LHCN-M2 (cell line): ENCODE data around the gene SCN4A. TPM values are rescaled to one million over a fixed set of nuclear protein-coding genes. Genes with fewer than 3 reads are reported as not detected.

Experiments
- DNase-seq: peaks from one replicate; pipeline ENCODE4 v3.0.0-alpha.2; 2012; ENCODE audit warnings: low read depth
- total RNA-seq: library from RNA; depleted of rRNA; stranded (reverse); fragments of >200 nt; gene quantifications from 2 replicates; pipeline ENCODE4 v1.2.3, GENCODE V29; 2014

The SCN4A gene
- total RNA-seq, 1 experiment from 2014 or later = 0.06 TPM

- DNase-seq = peak; percentile 36
Observed at GRCh38 chr17:63956296-63956920, 16.3 kb downstream of the SCN4A start.

- no peak for DNase-seq
Observed at GRCh38 chr17:63955791-63956190, 16.9 kb downstream of the SCN4A start.

DNA sequence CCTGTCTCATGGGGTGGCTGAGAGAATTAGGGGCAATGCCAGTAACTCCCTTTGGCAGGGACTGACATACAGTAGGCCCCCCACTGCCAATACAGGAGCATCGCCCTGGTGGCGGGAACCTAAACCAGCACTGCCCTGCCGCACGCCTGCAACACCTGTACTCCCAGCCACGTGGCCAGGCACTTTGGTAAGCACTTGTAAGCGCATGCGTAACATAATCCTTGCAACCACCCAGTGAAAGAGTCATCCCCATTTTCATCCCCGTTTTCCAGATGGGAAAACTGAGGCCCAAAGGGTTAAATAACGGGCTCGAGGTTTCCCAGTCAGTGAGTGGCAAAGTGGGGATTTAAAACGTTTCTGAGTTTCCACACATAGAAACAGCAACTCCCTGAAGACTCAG, 17.5 kb downstream of the SCN4A start:
- no peak for DNase-seq

DNA sequence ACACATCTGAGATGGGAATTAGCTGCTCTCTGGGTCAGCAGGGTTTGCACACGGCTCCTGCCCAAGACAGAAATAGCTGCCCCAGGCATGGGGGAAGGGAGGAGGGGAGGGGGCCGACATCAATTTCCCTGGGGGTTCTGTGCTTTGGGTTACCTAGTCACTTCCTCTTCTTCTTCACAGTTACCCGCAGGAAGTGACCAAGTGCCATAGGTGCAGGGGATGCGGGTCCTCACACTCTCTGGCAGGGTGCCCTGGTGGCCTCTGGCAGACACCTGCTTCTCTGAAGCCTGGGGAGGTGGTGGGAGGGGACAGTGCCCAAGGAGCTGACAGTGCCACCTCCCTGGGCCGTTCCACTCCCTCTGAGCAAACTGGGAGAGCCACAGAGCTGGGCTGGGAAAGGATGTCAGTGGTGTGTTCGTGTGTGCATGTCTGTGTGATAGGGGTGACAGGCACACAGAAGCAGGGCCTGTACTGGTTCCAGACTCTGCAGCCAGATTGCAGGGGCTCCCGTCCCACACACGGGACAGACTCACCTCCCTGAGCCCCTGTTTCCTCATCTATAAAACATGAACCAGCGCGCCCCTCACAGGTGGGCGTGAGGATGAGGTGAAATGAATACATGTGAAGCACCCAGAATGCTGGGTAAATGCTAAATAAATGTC, 18.2 kb downstream of the SCN4A start:
- DNase-seq = no peak

- no peak for DNase-seq
Observed at GRCh38 chr17:63950940-63951907, 21.5 kb downstream of the SCN4A start.

DNA sequence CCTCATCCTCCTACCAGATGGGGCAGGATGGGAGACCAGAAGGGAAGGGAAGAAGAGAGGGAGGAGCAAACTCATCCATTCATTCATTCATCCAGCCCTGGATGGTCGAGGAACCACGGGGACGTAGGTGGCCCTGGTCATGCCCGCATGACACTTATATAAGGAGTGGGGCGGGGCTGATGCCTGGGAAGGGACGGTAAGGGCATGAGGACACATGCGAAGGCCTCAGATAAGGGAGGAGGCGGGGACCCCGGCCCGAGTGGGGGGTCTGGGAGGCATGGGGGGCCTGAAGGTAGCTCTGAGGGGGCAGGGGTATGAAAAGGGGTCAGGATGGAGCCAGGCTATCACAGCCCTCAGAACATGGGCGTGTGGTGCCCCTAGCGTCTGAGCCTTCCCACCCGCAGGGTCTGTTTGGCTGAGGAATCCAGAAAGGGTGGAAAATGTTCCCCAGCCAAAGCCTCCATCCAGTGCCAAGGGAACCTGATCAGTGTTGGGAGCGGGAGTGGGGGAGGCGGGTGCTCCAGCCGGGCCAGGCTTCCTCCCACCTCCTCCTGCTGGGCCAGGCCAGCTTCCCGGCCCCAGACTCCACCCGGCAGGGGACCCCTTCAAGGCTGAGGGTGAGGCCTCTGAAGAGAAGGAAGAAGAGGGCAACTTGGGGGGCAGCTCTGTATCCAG, 23.0 kb downstream of the SCN4A start:
- DNase-seq = no peak

DNA sequence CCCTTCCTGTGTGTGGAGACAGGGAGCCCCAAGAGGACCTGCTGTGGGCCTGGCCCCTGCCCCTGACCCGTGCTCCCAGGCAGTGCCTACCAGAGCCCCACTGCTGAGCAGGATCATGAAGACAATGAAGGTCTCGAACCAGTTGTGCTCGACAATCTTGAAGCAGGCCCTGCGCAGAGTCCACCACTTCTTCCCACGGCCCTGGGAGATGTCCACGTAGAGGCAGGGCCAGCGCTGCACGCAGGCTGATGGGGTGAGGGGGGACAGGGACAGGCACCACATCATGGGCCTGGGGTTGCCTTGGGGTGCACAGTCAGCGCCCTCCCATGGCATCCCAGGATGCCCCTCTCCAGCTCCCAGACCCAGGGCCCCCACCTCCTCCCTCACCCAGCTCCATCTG, 24.2 kb downstream of the SCN4A start:
- DNase-seq = no peak

- no peak for DNase-seq
Observed at GRCh38 chr17:63947711-63948330, 24.9 kb downstream of the SCN4A start.

DNA sequence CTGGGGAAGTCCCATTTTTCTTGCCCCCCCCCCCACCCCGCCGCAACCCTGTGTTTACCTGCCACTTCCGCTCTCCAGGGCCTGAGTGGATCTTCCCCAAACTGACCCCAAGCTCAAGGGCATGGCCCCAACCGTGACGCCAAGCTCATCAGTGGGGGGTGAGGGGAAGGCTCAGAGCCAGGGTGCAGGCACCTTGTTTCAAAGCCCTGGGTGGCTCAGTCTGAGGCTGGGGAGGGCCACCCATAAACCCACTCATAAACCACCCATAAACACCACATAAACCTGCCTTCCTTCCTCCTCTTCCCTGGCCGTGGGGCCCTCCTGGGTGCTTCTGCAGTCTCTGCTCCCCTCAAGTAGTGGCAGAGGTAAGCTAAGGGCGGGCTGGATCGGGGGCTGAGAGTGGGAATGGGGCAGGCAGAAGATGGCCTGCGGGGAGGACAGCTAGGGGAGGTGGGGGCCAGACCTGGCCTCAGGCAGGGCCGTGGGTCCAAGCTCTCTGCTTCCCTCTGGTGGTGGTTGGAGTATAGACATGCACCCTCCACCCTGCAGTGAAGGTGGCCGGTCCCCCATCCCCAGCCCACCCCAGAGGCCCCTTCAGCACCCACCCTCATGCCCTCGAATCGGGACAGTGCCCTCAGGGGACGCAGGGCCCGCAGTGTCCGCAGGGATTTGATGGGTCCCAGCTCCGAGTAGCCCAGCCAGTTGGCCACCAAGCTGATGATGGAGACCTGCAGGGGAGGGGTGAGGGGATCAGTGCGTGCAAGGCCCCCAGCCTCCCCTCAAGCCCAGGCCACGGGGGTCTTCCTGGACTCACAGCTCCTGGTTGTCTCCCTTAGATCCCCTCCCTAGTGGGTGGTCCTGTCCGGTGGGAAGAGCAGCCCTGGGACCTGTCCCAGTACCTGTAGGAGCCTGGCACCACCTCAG, 26.0 kb downstream of the SCN4A start:
- DNase-seq = no peak

DNA sequence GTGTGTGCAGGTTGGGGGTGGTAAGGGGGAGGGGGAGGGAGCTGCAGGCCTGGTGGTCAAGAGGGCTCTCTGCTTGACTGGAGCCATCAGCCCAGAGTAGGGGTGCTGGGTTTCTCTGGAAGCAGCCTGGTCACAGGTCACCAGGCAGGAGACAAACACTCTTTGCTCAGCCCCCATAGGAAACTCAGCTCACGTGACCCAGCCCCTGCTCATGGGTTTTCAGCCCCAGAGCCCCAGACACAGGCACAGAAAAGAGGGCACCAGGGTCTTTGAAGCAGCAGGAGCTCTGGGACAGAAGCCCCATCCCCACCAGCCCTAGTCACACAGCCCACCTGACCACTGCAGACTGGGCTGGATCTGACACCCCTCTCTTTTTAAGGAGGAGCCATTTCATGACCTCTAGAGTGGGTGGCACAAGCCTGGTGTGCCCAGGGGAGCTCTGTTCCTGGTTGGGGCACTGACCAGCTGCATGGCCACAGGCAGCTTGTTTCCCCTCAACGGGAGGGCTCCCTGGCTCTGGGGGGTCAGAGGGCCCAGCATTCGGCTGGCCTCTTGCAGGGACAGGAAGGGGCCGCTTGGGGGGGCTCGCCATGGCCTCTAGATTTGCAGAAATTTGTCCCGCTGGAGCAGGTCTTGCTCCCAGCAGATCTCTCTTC, 26.8 kb downstream of the SCN4A start:
- DNase-seq = no peak

- DNase-seq = no peak
Observed at GRCh38 chr17:63944736-63945499, 27.8 kb downstream of the SCN4A start.

GRCh38 chr17:63943745-63944144, 29.0 kb downstream of the SCN4A start:
- no peak for DNase-seq

- DNase-seq = no peak
Observed at GRCh38 chr17:63942309-63942985, 30.3 kb downstream of the SCN4A start.

GRCh38 chr17:63941751-63942150, 31.0 kb downstream of the SCN4A start:
- no peak for DNase-seq

DNA sequence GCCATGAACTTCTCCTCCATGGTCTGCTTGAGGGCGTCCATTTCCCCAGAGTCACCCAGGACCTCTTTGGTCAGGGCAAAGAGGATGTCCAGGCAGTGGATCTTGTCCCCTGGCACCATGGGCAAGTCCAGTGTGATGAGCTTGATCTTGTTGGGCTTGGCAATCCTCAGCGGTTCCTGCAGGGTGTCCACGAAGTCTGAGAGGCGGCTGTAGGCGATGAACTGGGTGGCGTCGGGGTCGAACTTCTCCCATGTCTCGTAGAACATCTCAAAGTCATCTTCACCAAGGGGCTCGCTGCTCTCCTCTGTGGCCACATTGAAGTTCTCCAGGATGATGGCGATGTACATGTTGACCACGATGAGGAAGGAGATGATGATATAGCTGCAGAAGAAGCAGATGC, 31.6 kb downstream of the SCN4A start:
- DNase-seq = no peak

DNA sequence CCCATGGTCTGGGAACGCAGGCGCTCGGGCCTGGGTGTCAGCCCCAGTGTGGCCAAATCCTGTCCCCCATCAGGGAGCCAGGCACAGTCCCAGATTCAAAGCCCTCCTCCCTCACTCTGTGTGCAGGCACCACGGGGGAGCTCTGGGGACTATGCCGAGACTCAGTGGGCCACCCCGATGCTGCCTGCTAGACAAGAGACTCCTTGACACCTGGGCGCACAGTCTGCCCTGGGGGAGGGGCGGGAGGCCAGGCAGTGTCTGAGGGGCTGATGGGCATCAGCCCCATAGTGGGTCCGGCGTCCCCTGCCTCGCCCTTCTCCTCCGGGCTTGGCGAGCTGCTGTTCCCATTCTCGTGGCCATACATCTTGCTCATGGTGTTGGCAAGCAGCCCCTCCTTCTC, 32.1 kb downstream of the SCN4A start:
- DNase-seq = no peak

- no peak for DNase-seq
Observed at GRCh38 chr17:63939884-63940283, 32.8 kb downstream of the SCN4A start.

- DNase-seq = no peak
Observed at GRCh38 chr17:63939401-63939800, 33.3 kb downstream of the SCN4A start.
